Omental fat pad (tissue), 4 donors: ENCODE measurements around the gene SYNDIG1. TPM values are rescaled to one million over a fixed set of nuclear protein-coding genes. Genes with fewer than 3 reads are reported as not detected.

Source experiments
- ATAC-seq: fragments of 150-250 bp; one replicate; pipeline ENCODE4 v1.9.1; 2016; ENCODE audit warnings: mild to moderate bottlenecking, moderate library complexity; ENCODE audit not compliant: low FRiP score
- DNase-seq: peaks from one replicate; pipeline ENCODE4 v3.0.0-alpha.2; 2019; ENCODE audit warnings: low spot score
- total RNA-seq, 4 donors: library from RNA; depleted of rRNA; stranded (reverse); fragments of >200 nt; gene quantifications; one replicate each; pipeline ENCODE4 v1.1.0, GENCODE V29; 2016
- TF ChIP-seq, protein P1 (sequence below), 3 donors: fragments of 450-650 bp; IDR thresholded peaks; one replicate each; pipeline ENCODE4 v1.5.1; 2016 to 2017; ENCODE audit warnings: antibody characterized with exemption in 3 of 3, mild to moderate bottlenecking in 3 of 3, moderate library complexity in 2 of 3

SYNDIG1 gene
- total RNA-seq, 4 donors from 2014 or later = 0.19 to 0.24 TPM; not detected in 2

- ATAC-seq = no peak
- TF ChIP-seq, protein P1, sequence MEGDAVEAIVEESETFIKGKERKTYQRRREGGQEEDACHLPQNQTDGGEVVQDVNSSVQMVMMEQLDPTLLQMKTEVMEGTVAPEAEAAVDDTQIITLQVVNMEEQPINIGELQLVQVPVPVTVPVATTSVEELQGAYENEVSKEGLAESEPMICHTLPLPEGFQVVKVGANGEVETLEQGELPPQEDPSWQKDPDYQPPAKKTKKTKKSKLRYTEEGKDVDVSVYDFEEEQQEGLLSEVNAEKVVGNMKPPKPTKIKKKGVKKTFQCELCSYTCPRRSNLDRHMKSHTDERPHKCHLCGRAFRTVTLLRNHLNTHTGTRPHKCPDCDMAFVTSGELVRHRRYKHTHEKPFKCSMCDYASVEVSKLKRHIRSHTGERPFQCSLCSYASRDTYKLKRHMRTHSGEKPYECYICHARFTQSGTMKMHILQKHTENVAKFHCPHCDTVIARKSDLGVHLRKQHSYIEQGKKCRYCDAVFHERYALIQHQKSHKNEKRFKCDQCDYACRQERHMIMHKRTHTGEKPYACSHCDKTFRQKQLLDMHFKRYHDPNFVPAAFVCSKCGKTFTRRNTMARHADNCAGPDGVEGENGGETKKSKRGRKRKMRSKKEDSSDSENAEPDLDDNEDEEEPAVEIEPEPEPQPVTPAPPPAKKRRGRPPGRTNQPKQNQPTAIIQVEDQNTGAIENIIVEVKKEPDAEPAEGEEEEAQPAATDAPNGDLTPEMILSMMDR (IDR thresholded peaks at IDR 0.05) = no peak
- no peak for DNase-seq
Measured at GRCh38 chr20:24657878-24658620, 188.6 kb downstream of the SYNDIG1 start.

DNA sequence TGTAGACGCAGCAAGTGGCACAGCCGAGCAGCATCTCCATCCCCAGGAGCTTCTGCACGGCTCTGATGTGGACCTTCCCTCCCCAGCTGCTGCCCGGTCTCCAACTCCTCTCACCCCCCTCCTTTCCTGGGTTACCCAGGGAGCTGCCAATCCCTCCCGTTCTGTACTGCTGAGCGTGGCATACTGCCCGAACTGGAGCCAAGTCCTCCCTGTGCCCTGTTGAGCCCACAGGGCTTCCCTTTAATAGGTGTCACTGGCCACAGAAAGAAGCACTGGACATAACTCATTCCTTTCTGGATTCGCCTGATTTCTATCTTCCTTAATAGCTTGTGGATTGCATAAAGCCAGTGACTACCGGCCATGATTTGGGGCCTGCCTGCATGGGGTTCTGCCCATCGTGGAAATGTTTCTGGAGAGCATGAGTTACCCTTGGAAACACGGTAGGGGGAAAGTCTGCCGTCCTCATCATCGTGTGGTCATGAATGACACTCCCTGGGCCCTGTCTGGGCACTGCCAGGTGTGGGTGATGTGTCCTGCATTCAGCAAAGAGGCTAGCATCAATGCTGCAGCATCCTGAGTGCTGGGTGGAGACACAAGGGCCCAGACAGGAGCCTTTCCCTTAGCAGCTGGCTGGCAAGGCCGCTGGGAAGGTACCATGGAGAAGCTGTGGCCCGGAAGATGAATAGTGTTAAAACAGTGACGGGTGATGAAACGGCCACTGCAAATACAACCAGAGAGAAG is 189.7 kb downstream of the SYNDIG1 start:
- TF ChIP-seq, protein P1 (IDR thresholded peaks at IDR 0.05) = no peak
- no peak for ATAC-seq
- no peak for DNase-seq

DNA sequence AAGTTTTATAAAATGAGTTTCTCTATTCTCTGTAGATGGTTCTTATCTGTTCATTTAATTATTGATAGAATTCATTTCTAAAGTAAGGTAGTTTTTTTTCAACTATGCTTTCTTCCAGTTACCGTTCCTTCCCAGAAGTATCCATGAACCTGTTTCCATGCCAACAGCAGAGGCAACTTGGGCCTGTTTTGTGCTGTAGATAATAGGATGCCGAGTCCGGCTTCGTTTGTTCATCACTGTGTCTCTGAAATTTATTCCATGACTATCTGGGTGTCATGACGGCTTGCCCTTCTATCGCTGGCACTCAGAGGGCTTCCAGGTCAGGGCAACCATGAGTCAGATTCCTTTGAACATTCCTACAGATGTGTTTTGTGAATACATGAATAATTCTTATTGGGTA is 190.4 kb downstream of the SYNDIG1 start:
- DNase-seq = no peak
- ATAC-seq = no peak
- TF ChIP-seq, protein P1 (IDR thresholded peaks at IDR 0.05) = no peak

GRCh38 chr20:24660651-24661050 is 191.2 kb downstream of the SYNDIG1 start:
- DNase-seq = no peak
- TF ChIP-seq, protein P1 (IDR thresholded peaks at IDR 0.05) = no peak
- no peak for ATAC-seq

DNA sequence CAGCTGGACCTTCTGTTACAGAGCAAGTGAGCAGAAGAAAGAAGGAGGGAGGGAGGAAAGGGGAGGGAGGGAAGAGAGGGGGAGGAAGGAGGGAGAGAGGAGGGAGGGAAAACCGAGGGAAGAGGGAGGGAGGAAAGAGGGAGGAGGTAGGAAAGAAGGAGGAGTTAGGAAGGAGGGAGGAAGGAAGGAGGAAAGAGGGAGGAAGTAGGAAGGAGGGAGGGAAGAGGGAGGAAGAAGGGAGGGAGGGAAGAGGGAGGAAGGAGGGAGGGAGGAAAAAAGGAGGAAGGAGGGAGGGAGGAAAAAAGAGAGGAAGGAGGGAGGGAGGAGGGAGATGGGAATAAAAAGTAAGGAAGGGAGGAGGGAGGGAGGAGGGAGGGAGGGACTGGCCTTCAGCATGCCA is 191.8 kb downstream of the SYNDIG1 start:
- ATAC-seq (no peak), DNase-seq (no peak)
- TF ChIP-seq, protein P1 (IDR thresholded peaks at IDR 0.05) = no peak

DNA sequence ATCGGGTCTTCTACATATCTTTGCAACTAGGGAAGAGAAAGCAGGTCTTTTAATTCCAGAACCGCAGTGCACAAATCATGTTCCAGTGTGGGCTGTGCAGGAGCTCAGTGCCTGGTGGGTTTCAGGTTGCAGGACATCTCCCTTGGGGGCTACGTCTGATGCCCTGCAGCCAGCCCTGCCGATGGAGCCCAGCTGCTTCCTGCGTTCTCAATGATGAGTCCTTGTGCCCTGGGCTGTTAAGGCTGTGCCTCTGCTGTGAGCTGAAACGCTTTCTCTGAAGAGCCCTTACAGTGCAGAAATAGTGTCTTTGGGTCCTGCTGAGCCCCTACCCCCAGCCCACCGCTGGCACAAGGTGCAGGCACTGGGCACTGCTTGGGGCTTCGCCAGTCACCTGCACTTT is 192.9 kb downstream of the SYNDIG1 start:
- TF ChIP-seq, protein P1 (IDR thresholded peaks at IDR 0.05) = no peak
- DNase-seq (no peak), ATAC-seq (no peak)
